ENCODE results near the gene PNN. TPM values are rescaled to one million over a fixed set of nuclear protein-coding genes. Genes with fewer than 3 reads are reported as not detected.

The PNN gene
- total and polyA plus RNA-seq, 2 of the 4 experiments (the other 2 are of a cell fraction), result 14.9 to 28.8 TPM

DNA sequence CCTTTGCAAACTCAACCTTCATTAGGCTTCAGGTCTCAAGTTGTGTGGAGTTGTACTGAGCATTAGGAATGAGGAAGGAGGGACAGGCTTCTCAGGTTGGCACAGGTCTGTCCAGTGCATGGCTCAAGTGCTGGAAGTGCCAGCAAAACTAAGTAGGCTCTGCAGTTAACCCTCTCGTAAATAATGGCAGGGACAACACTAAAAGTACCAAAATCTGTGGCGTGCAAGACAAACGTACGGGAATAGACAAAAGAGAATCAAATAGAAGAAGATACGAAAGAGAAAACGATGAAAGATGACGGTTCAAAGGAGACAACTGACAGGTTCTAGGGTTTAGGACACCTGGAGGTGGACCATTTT, 5.5 kb upstream of the PNN start:
- TF ChIP-seq MXI1 (IDR thresholded peaks at IDR 0.05; ENCODE audit: borderline replicate concordance, low read depth, low read length) (peak; percentile 30; the same call in 1 of the 2 replicates), CHD1 (IDR thresholded peaks at IDR 0.05; ENCODE audit: low read depth, low read length) (no peak)
- POLR2A ChIA-PET (ENCODE audit: unreplicated experiment), result interaction anchor here (0.9 kb wide), 1 partner anchor 11 kb away, joined by 3 read pairs; no protein-coding TSS in a partner anchor
- peak overlapping the region; percentile 98 for H3K14ac ChIP-seq (replicated peaks; ENCODE audit: low read depth, low read length)
- H2AK9ac ChIP-seq (replicated peaks; ENCODE audit: low read depth, low read length, poor library complexity), result peak overlapping the region; percentile 82
- H3K23ac ChIP-seq (ENCODE audit: low read depth, low read length), result peak overlapping the region; percentile 88
- peak overlapping the region; percentile 88 for H3K4ac ChIP-seq (ENCODE audit: low read depth, low read length)
- BruUV-seq (replicated peaks), result no TSS peak
- H2BK15ac ChIP-seq (ENCODE audit: low read depth, low read length), result no peak overlapping the region; the same call in 2 of the 3 replicates
- H3K18ac ChIP-seq (ENCODE audit: low read depth, low read length), result peak overlapping the region; percentile 30; the same call in 1 of the 2 replicates
- ATAC-seq (ENCODE audit: low read depth), result no peak
- DNase-seq, result no peak
- no peaks in the 10 kb centered on the region for H3K27me3 ChIP-seq (ENCODE audit: control insufficient read depth, insufficient read depth, low read length)
- peak overlapping the region; percentile 71 for H3K4me3 ChIP-seq (ENCODE audit: insufficient read depth, low read depth, low read length)
- WGBS, 2 experiments (ENCODE audit: extremely low coverage in 2 of 2, insufficient read length in 1 of 2), result 0% methylated on average over 6 of the region's 7 CpGs; no CpG with 5 or more reads in 1 of the 2 experiments
- in situ Hi-C loops (cut with MboI; ENCODE audit: low sequenced_read_pairs), result no loop called here
- no peaks in the 10 kb centered on the region for H3K4me1 ChIP-seq (ENCODE audit: control insufficient read depth, insufficient read depth, low read length)
- H4K8ac ChIP-seq (ENCODE audit: low read depth in 2 of 2, low read length in 2 of 2), result peak overlapping the region; percentile 74 to 81; a peak in 2 of 4 replicates
- peak overlapping the region; percentile 72; the same call in 1 of the 2 replicates for H4K91ac ChIP-seq (ENCODE audit: insufficient read depth, low read depth, low read length)
- 0 out of 2 replicates have a peak, but pooled peaks cover 1% of the 10 kb centered on the region for H3K9me1 ChIP-seq (ENCODE audit: insufficient read depth, low read length)
- H2BK20ac ChIP-seq (ENCODE audit: low read depth, low read length), result no peak overlapping the region
- peak overlapping the region; percentile 88 for H3K9ac ChIP-seq (ENCODE audit: low read depth, low read length)
- CTCF ChIA-PET, result no interaction called here
- H3K56ac ChIP-seq (ENCODE audit: extremely low read depth, insufficient read depth, low read length), result peak overlapping the region; percentile 94
- H2AFZ ChIP-seq (replicated peaks; ENCODE audit: low read length, poor library complexity), result peak overlapping the region; percentile 92
- no peaks in the 10 kb centered on the region for H4K20me1 ChIP-seq (ENCODE audit: insufficient read depth, low read length)
- dilution Hi-C loops (cut with HindIII; ENCODE audit: low sequenced_read_pairs, unreplicated experiment), result no loop called here
- no peaks in the 10 kb centered on the region for H3K9me3 ChIP-seq (ENCODE audit: control insufficient read depth, insufficient read depth, low read length)
- 0 out of 2 replicates have a peak overlapping the region, but pooled peaks have one; percentile 80 for H2BK120ac ChIP-seq (ENCODE audit: low read depth, low read length)
- peaks cover 21 to 40% of the 10 kb centered on the region in 2 experiments for H3K79me1 ChIP-seq (ENCODE audit: low read depth in 1 of 2, low read length in 2 of 2)
- peaks cover 6% of the 10 kb centered on the region for H3K36me3 ChIP-seq (ENCODE audit: control insufficient read depth, insufficient read depth, low read length)
- peak overlapping the region; percentile 86 for H3K27ac ChIP-seq (ENCODE audit: insufficient read depth, low read length)
- H3K4me2 ChIP-seq (ENCODE audit: low read depth, low read length), result peak overlapping the region; percentile 98
- intact Hi-C loops (cut with micrococcal nuclease), result no loop called here
- H2AK5ac ChIP-seq (ENCODE audit: low read depth, low read length), result peak overlapping the region; percentile 58
- peak overlapping the region; percentile 82 for H2BK5ac ChIP-seq (ENCODE audit: low read depth, low read length, poor library complexity, severe bottlenecking)
- H4K5ac ChIP-seq (ENCODE audit: low read depth, low read length), result peak overlapping the region; percentile 51
